Stimulated activated CD8-positive, alpha-beta memory T cell treated with anti-CD3 and anti-CD28 coated beads, Interleukin-7, amount 100 ng/mL, for 48 hours (primary cell): Measurements from ENCODE around the gene PSMF1.
A peak's percentile ranks its signal among the peaks of the same experiment; 100 is the strongest.
"Not testable (repeated sequence)": the region's sequence is repeated elsewhere in the genome, so short reads cannot be mapped to it uniquely, and the experiment has no call there.

Source experiments
- DNase-seq, 2 donors: peaks; one replicate each; pipeline ENCODE4 v3.0.0-alpha.2; 2020; ENCODE audit warnings: low read depth in 1 of 2; ENCODE audit errors: extremely low read depth in 1 of 2

PSMF1 gene

DNA sequence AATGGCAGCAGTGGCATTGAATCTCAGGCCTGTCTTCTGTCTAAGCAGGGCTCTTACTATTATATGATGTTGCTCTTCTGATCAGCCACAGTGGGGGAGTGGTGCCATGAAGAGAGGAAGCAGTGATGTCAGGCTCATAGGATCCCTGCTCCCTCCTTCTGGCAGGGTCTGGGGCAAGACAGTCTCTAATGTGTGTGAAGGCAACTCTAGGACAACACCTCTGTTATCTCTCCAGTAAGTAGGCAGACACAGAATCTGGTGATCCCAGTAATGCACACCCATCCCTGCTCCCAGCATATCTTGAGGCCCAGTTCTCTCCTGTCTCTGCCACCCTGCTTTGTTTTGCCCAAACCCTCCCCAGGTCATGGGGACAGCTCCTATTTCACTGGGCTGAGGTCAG is 93.6 kb downstream of the PSMF1 start:
- DNase-seq, result no peak

DNA sequence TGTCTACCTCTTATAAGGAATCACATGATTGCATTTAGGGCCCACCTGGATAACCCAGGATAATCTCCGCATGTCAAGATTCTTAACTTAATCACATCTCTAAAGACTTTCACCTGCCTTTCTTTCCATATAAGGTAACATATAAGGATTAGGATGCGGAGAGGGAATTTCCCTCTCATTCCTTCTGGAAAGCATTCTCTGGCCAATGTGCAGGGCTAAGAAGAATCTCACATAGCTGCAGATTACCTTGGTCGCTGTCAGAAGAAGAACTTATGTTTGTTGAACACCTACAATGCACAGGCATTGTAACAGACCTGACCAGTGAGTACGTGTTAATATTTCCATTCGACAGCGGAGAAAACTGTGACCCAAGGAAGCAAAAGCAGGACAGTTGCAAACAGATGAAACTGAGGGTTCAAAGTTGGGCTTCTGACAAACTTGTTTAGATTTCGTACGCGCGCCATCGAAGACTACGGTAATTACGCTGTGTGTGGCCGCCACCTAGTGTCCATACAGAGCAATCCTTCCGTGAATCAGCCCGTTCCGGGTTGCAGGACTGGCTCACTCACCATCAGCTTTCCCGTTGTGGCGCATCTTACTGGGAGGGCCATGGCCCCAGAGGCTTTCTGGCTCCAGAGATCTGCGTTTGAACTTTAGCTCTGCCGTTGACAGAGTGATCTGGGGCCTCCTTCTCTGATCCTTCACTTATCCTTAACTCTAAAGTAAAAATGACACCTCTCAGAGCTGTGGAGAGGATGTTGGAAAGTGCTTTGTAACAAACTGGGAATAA is 94.4 kb downstream of the PSMF1 start:
- peak in 1 of 2 donors; percentile 55 for DNase-seq

DNA sequence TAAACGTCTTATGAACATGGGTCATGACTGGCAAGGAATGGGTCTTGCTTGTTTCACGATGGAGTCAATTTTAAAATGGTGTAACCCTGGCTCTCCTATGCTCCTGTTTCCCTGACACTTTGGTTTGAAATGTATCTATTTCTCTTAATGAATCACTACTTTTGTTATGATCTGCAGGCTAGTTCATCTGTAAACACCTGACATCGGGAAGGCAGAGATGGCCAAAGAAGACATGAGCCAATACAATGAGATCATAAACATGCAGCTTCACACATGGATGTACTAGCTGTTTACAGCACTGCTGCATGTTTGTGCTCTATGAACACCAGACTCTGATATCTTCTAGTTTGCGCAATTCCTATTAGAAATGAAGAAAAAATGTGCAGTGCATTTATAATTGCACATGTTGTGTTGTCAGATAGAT is 96.4 kb downstream of the PSMF1 start:
- DNase-seq, result no peak

DNA sequence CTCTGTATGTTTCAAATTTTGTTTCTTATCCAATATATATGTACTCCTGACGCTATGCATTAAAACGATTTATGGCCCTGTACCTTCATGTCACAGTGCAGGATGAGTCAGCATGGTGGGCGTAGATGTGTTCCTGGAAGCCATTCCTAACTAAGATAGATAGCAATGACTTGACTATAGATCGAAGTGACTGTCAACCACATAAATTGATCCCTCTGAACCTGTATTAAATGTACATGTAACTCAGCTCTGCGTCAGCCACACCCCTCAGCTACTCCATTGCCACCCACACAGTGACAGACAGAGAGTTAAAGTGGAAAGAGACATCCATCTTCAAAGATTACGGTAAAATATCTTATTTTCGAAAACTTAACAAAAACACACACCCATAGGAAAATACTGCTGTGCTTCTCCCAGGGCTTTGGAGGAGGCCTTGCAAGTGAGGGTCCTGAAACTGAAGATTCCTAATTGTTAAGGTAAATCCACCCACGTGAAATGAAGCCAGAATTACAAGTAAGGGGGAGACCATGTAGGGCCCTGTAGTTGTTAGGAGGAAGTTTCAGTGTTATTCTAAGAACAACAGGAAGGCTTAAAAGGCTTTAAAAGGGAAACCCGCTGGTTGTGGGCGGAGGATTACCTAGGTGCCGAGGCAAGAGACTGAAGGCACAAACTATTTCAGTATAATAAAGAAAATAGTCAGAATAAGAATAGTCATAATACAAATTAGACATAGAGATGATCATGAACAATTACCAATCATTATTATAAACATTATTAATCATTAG is 97.2 kb downstream of the PSMF1 start:
- DNase-seq, result peak in 1 of 2 donors; percentile 76

DNA sequence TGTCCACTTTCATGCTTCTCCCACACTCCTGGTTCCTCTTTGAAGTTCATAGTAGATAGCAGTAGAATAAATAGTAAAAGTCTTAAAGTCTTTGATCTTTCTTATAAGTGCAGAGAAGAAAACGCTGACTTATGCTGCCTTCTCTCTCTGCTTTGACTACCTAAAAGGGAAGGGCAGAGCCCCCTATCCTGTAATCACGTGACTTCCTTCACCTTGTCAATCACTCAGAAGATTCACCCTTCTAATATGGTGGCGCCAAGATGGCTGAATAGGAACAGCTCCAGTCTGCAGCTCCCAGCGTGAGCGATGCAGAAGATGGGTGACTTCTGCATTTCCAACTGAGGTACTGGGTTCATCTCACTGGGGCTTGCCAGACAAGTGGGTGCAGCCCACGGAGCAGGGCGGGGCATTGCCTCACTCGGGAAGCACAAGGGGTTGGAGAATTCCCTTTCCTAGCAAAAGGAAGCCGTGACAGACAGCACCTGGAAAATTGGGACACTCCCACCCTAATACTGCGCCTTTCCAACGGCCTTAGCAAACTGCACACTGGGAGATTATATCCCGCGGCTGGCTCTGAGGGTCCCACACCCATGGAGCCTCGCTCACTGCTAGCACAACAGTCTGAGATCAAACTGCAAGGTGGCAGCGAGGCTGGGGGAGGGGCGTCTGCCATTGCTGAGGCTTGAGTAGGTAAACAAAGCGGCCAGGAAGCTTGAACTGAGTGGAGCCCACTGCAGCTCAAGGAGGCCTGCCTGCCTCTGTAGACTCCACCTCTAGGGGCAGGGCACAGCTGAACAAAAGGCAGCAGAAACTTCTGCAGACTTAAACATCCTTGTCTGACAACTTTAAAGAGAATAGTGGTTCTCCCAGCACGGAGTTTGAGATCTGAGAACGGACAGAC is 98.4 kb downstream of the PSMF1 start:
- not testable (repeated sequence) for DNase-seq
